Adrenal gland (tissue), 5 donors: ENCODE measurements around the gene AMMECR1.

Experiments used
- CTCF ChIP-seq, 6 experiments: fragments of 450-650 bp in 4 of 6; fragments of 200-600 bp in 2 of 6; sonication (generic) in 1 of 6; IDR thresholded peaks; 1 replicate in 5 of 6; 2 replicates in 1 of 6; pipeline versions ENCODE4 v1.5.1 to v1.8.0; 2016 to 2021; ENCODE audit warnings: antibody characterized with exemption in 6 of 6, mild to moderate bottlenecking in 2 of 6, moderate library complexity in 1 of 6
- POLR2A ChIP-seq, 2 donors: fragments of 450-650 bp; IDR thresholded peaks; one replicate each; pipeline ENCODE4 v1.6.1; 2017; ENCODE audit warnings: antibody characterized with exemption in 2 of 2, mild to moderate bottlenecking in 2 of 2, moderate library complexity in 1 of 2
- donor health status: DM: no; HTN: no; CAD: no.

GRCh38 chrX:110304884-110305283 is 13.0 kb downstream of the AMMECR1 start:
- TF ChIP-seq CTCF (IDR thresholded peaks at IDR 0.05), result no peak
- TF ChIP-seq POLR2A (IDR thresholded peaks at IDR 0.05), result no peak
